Memory B cell (primary cell): ENCODE results near the gene PTGER1.

Experiments
- ATAC-seq: fragments of 150-1000 bp; cut with Tn5 transposase; 2 replicates; pipeline ENCODE4 v1.10.0; 2021; ENCODE audit warnings: low read depth, mild to moderate bottlenecking, moderate library complexity
- DNase-seq, 2 donors: peaks; one replicate each; pipeline ENCODE4 v3.0.0; 2022; ENCODE audit warnings: low spot score in 2 of 2
- H3K27ac Mint-ChIP-seq: one replicate; pipeline ENCODE4 v1.8.0; 2022; ENCODE audit warnings: mild to moderate bottlenecking, moderate library complexity, mixed read lengths
- H3K27me3 Mint-ChIP-seq: one replicate; pipeline ENCODE4 v1.8.0; 2022; ENCODE audit warnings: mixed read lengths
- H3K36me3 Mint-ChIP-seq: one replicate; pipeline ENCODE4 v1.8.0; 2022; ENCODE audit warnings: mild to moderate bottlenecking, mixed read lengths
- H3K4me1 Mint-ChIP-seq: one replicate; pipeline ENCODE4 v1.8.0; 2022; ENCODE audit warnings: mixed read lengths
- H3K4me3 Mint-ChIP-seq: one replicate; pipeline ENCODE4 v1.8.0; 2022; ENCODE audit warnings: mild to moderate bottlenecking, moderate library complexity, mixed read lengths
- H3K9me3 Mint-ChIP-seq: one replicate; pipeline ENCODE4 v1.8.0; 2022; ENCODE audit warnings: mixed read lengths

PTGER1 gene

DNA sequence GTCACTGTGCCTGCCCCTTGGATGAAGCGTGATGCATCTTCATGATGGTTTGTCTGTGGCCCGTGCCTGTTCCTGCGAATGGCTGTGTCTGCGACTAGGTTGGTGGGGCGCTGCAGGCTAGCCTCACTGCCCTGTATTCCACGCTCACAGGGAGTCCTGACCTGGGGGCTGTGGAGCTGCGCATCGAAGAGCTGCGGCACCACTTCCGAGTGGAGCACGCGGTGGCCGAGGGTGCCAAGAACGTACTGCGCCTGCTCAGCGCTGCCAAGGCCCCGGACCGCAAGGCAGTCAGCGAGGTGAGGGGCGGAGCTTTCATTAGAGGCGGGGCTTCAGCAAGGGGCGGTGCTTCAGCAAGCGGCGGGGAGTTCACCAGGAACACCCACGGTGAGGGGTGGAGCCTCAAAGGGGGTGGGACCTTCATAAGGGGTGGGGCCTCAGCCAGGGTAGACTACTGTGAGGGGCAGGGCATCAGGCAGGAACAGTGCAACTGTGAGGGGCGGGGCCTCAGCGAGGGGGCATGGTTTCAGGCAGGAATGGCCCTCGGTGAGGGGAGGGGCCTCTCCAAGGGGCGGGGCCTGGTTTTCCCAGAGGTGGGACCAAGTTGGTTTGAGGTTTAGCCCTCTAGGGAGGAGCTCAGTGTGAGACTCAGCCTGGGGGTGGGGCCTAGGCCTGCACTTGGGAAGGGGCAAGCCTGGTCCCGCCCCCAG, 24.8 kb downstream of the PTGER1 start:
- H3K4me3 Mint-ChIP-seq = no peak overlapping the region
- H3K4me1 Mint-ChIP-seq = peaks cover 2% of the 10 kb centered on the region
- DNase-seq = no peak
- H3K36me3 Mint-ChIP-seq = peaks cover 38% of the 10 kb centered on the region
- H3K27ac Mint-ChIP-seq = no peak overlapping the region
- no peaks in the 10 kb centered on the region for H3K9me3 Mint-ChIP-seq
- H3K27me3 Mint-ChIP-seq = no peaks in the 10 kb centered on the region
- peak; percentile 82 for ATAC-seq

DNA sequence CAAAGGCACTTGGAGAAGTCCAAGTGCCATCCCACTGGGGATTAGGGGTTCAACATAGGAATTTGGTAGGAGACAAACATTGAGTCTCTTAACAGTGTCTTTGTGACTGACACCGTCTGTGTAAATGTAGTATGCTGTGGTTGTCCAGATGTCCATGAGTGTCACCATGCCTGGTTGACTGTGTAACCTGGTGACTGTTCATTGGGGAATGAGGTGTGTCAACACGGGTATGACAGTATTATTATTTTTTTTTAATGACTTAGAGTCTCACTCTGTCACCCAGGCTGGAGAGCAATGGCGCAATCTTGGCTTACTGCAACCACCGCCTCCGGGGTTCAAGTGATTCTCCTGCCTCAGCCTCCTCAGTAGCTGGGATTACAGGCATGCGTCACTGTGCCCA, 25.8 kb downstream of the PTGER1 start:
- H3K27me3 Mint-ChIP-seq = no peaks in the 10 kb centered on the region
- no peak for ATAC-seq
- H3K4me3 Mint-ChIP-seq = no peak overlapping the region
- H3K4me1 Mint-ChIP-seq = peaks cover 2% of the 10 kb centered on the region
- H3K36me3 Mint-ChIP-seq = peaks cover 39% of the 10 kb centered on the region
- H3K9me3 Mint-ChIP-seq = no peaks in the 10 kb centered on the region
- H3K27ac Mint-ChIP-seq = no peak overlapping the region
- DNase-seq = no peak

DNA sequence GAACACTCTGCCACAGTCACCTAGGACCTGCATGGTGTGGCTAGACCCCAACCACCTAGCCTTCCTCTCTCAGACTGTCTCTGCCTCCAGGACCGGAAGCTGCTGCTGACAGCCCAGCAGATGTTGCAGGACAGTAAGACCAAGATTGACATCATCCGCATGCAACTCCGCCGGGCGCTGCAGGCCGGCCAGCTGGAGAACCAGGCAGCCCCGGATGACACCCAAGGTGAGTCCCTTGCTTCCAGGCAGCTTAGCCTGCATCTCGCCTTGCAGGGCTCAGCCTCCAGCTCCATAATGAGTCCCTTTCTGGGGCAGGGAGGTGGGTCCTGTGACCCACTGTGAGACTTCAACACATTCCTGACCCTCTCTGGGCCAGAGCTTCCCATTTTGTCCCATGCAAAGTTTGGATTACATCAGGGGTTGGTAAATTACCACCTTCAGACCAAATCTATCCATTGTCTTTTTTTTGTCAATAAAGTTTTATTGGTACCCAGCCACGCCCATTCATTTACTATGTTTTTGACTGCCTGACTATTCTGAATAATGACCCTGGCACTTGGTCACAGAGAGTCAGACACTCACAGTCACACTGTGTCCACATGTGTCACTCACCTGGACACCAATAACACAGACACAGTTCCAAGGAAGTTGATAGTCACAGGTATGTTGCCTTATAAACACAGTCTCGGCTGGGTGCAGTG, 28.7 kb downstream of the PTGER1 start:
- DNase-seq (no peak), ATAC-seq (no peak)
- no peak overlapping the region for H3K27ac Mint-ChIP-seq
- H3K27me3 Mint-ChIP-seq = no peaks in the 10 kb centered on the region
- H3K4me1 Mint-ChIP-seq = peaks cover 9% of the 10 kb centered on the region
- H3K36me3 Mint-ChIP-seq = peaks cover 47% of the 10 kb centered on the region
- H3K4me3 Mint-ChIP-seq = no peak overlapping the region
- H3K9me3 Mint-ChIP-seq = no peaks in the 10 kb centered on the region

DNA sequence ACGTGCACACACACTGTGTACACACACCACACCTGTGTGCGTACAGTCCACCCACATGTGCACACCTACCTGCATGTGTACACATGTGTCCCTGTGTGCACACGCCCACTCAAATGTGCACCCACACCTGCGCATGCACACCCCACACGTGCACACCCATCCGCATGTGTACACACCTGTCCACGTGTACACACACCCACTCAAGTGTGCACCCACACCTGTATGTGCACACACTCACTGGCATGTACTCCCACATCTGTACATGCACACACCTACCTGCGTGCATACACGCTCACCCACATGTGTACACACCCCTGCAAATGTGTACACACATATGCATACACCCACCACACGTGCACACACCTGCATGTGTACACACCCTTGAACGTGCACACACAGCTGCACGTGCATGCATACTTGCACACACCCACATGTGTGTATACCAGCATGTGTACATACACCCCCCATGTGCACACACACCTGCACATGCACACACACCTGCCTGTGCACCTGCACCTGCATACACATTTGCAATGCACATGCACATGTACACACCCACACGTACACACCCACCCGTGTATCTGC, 31.4 kb downstream of the PTGER1 start:
- Mint-ChIP-seq H3K36me3 (peaks cover 32% of the 10 kb centered on the region), H3K27me3 (no peaks in the 10 kb centered on the region), H3K9me3 (no peaks in the 10 kb centered on the region), H3K4me3 (no peak overlapping the region), H3K4me1 (peaks cover 24% of the 10 kb centered on the region), H3K27ac (no peak overlapping the region)
- no peak for ATAC-seq
- no peak for DNase-seq

DNA sequence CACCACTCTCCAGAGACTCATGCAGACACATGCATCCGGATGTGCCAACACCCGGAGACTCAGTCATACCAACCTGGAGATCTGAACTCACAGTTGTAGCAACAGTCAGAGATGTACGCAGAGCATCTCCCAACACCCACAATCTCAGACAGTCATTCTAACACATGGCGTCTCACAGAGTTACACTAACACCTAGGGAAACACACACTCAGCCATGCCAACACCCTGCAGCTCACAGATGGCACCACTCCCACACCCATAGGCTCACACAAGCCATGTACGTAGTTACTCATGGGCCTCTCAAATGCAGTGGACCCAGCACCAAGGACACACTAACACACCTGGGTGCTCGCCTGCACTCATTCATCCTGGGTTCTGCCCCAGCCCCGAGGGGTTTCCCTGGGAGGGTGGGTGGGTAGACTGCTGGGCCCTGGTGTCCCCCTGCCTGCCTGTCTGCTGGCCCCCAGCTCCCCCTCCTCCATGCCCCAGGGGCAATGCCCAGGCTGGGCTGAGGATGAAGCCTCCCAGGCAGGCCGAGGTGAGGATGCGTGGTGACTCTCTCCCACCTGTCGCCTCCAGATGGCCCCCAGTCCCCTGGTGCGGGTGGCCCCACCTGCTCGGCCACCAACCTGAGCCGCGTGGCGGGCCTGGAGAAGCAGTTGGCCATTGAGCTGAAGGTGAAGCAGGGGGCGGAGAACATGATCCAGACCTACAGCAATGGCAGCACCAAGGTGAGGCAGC, 32.1 kb downstream of the PTGER1 start:
- H3K9me3 Mint-ChIP-seq = no peaks in the 10 kb centered on the region
- H3K4me1 Mint-ChIP-seq = peaks cover 25% of the 10 kb centered on the region
- H3K4me3 Mint-ChIP-seq = peak overlapping the region; percentile 24
- no peak overlapping the region for H3K27ac Mint-ChIP-seq
- no peaks in the 10 kb centered on the region for H3K27me3 Mint-ChIP-seq
- peaks cover 29% of the 10 kb centered on the region for H3K36me3 Mint-ChIP-seq
- DNase-seq = no peak
- no peak for ATAC-seq

DNA sequence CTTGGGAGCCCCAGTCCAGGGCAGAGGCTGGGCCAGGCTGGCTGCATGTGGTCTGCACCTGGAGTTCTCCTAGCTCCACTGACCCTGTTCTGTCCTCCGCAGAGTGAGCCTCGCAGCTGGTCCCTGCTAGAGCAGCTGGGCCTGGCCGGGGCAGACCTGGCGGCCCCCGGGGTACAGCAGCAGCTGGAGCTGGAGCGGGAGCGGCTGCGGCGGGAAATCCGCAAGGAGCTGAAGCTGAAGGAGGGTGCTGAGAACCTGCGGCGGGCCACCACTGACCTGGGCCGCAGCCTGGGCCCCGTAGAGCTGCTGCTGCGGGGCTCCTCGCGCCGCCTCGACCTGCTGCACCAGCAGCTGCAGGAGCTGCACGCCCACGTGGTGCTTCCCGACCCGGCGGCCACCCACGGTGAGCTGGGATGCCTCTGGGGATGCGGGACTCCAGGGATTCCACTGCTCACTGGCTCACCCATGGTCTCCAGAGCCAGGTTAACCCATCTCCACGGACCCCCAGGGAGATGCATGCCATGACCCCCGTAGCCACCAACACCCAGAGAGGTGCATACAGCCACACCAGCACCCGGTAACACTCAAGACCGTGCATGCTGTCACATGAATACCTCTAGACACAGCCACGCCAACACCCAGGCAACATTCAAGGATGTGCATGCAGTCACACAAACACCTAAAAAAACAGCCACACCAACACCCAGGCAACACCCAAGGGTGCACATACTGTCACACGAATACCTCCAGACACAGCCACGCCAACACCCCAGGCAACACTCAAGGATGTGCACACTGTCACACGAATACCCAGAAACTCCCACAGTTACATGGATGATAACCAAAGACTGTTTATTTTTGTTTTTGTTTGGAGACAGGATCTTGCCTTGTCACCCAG, 33.9 kb downstream of the PTGER1 start:
- Mint-ChIP-seq H3K4me3 (peak overlapping the region; percentile 92), H3K9me3 (no peaks in the 10 kb centered on the region), H3K27ac (peak overlapping the region; percentile 11), H3K27me3 (no peaks in the 10 kb centered on the region), H3K36me3 (peaks cover 21% of the 10 kb centered on the region), H3K4me1 (peaks cover 29% of the 10 kb centered on the region)
- ATAC-seq = no peak
- no peak for DNase-seq

DNA sequence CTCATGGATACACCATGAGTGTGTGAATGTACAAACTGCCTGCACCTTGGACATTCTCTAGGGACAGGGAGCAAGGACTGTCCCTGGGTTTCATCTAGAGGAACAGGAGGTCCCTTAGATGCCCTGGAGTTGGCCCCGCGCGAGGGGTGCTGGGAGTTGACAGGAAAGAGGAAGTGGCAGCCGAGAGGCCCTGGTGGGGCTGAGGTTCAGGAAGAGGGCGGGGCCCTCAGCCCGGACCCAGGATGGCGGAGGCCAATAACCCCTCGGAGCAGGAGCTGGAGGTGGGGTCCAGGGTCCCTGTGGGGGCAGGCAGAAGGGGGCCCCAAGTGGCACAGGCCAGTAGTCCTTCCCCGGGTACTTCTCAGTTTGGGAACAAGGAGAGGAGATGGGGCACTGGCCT, 35.1 kb downstream of the PTGER1 start:
- ATAC-seq = peak; percentile 100
- no peaks in the 10 kb centered on the region for H3K9me3 Mint-ChIP-seq
- H3K4me1 Mint-ChIP-seq = peaks cover 29% of the 10 kb centered on the region
- H3K27ac Mint-ChIP-seq = peak overlapping the region; percentile 89
- peak overlapping the region; percentile 92 for H3K4me3 Mint-ChIP-seq
- peaks cover 20% of the 10 kb centered on the region for H3K36me3 Mint-ChIP-seq
- peak; percentile 75 to 76 for DNase-seq
- no peaks in the 10 kb centered on the region for H3K27me3 Mint-ChIP-seq

DNA sequence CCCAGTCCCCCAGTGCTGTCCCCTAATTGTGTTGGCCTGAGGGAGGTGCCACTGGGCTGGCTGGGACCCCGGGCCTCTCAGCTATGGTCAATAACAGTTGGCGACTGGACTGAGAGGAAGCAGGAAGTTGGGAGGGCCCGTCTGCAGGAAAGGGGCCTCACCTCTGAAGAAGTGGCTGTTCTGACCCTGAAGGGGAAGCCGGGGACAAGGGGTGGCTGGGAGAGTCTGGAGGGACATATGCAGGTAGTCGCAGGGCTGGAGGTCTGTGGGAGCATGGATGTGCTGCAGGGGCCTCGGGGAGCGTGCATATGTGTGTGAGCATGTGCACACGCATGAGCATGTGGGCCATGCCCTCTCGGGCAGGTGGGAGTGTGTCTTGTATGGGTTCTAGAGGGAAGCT, 36.1 kb downstream of the PTGER1 start:
- H3K4me1 Mint-ChIP-seq = peaks cover 37% of the 10 kb centered on the region
- H3K4me3 Mint-ChIP-seq = peak overlapping the region; percentile 60
- peak overlapping the region; percentile 55 for H3K27ac Mint-ChIP-seq
- no peaks in the 10 kb centered on the region for H3K27me3 Mint-ChIP-seq
- H3K9me3 Mint-ChIP-seq = no peaks in the 10 kb centered on the region
- DNase-seq = no peak
- ATAC-seq = no peak
- H3K36me3 Mint-ChIP-seq = peaks cover 13% of the 10 kb centered on the region

DNA sequence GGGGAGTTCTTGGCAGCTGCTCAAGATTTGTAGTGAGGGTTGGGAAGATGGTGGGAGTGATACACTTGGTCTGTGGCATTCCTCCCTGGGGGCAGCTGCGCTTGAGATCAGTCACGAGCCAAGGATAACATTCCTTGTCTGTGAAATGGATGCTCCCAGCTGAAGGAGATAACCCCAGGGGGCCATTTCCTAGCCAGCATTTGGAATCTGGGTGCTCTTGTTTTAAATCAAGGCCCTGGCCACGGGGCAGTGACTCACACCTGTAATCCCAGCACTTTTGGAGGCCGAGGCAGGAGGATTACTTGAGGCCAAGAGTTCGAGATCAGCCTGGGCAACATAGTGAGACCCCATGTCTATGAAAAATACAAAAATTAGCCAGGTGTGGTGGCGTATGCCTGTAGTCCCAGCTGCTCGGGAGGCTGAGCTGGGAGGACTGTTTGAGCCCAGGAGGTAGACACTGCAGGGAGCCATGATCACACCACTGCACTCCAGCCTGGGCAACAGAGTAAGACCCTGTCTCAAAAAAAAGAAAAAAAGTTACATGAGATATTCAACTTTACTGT, 37.5 kb downstream of the PTGER1 start:
- Mint-ChIP-seq H3K4me1 (peaks cover 34% of the 10 kb centered on the region), H3K4me3 (no peak overlapping the region), H3K9me3 (no peaks in the 10 kb centered on the region), H3K27me3 (no peaks in the 10 kb centered on the region), H3K36me3 (peaks cover 6% of the 10 kb centered on the region), H3K27ac (peak overlapping the region; percentile 35)
- DNase-seq (no peak), ATAC-seq (no peak)

DNA sequence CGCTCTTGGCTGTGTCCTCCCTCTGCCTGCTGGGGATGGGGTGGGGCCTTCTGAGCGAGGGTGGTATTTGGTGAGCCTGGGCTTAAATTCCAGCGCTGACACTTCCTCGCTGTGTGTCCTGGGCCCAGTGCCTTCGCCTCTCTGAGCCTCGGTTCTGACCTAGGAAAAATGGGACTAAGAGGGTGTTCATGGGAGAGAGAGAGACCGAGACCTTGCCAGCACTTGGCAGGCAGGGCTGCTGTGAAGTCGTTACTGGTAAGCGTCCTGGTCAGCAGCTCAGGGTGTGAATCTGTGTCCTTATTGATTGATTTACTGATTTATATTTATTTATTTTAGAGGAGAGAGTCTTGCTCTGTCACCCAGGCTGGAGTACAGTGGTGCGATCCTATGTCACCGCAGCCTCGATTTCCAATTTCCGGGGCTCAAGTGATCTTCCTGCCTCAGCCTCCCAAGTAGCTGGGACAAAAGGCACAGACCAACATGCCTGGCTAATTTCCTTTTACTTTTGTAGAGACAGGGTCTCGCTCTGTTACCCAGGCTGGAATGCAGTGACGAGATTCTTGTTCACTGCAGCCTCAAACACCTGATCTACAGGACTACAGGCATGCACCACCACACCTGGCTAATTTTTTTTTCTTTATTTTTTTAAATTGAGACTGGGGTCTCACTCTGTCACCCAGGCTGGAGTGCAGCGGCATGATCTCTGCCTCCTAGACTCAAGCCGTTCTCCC, 39.7 kb downstream of the PTGER1 start:
- no peaks in the 10 kb centered on the region for H3K9me3 Mint-ChIP-seq
- H3K4me3 Mint-ChIP-seq = peak overlapping the region; percentile 29
- no peak overlapping the region for H3K27ac Mint-ChIP-seq
- ATAC-seq (no peak), DNase-seq (no peak)
- peaks cover 35% of the 10 kb centered on the region for H3K4me1 Mint-ChIP-seq
- H3K36me3 Mint-ChIP-seq = peaks cover 3% of the 10 kb centered on the region
- no peaks in the 10 kb centered on the region for H3K27me3 Mint-ChIP-seq

DNA sequence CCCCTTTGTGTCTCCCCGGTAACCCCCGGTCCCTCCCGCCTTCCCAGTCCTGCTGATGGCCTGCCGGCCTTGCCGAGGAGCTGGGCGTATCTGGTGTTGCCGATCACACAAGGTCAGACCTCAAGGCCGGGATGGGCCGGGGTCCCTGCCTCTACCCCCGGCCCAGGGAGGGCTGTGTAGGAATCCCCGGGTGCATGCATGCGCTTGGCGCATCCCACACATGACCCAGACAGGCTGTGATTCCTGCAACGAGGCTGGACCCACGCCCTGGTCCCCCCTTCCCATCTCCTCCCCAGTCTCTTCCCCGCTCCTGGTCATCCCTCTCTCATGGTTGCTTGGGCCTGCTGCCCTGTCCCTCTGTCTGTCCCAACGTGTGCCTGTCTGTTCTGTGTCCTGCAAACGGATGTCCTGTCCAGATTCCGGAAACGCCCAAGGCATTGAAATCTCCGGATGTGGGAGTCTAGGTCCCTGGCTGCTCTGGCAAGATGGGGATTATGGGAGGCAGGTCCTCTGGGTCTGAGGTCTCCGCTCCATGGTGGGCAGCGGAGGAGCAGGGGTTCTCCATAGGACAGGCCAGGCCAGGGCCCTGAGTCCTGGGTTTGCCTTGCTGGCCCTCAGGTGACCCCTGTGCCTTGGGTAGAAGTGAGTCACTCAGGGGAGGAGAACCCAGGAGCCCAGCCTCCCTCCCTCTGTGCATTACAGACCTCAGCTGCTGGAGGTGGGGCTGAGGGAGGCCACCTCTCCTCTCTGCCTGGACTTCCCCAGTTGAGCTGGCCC, 40.4 kb downstream of the PTGER1 start:
- ATAC-seq (no peak), DNase-seq (no peak)
- H3K27me3 Mint-ChIP-seq = no peaks in the 10 kb centered on the region
- no peaks in the 10 kb centered on the region for H3K36me3 Mint-ChIP-seq
- H3K4me1 Mint-ChIP-seq = peaks cover 28% of the 10 kb centered on the region
- no peaks in the 10 kb centered on the region for H3K9me3 Mint-ChIP-seq
- peak overlapping the region; percentile 83 for H3K4me3 Mint-ChIP-seq
- peak overlapping the region; percentile 65 for H3K27ac Mint-ChIP-seq
